SKM-1 treated with dmso at 0.1 percent for 144 hours (cell line): ENCODE results near the gene FAM47E.
"Not testable (repeated sequence)": the region's sequence is repeated elsewhere in the genome, so short reads cannot be mapped to it uniquely, and the experiment has no call there.

Experiments used
- DNase-seq: peaks from one replicate; lab custom pipeline; 2025; ENCODE audit not compliant: unreplicated experiment; lab: John Stamatoyannopoulos, UW

The FAM47E gene

DNA sequence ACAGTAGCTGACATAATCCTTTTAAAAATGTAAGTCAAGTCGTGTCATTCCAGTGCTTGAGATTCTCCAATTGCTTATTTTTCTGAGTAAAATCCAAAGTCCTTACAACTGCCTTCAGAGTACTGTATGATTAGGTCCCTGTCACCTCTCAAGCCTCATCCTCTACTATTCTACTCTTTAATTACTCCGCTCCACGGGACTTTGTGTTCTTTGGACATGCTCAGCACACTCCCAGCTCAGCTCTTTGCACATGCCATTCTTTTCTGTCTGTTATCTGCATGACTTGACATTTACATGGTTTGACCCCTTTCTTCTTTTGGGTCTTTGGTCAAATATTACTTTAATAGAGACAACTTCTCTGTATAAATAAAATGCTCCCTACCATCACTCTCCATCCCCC lies 15.1 kb downstream of the FAM47E start:
- DNase-seq = no peak

DNA sequence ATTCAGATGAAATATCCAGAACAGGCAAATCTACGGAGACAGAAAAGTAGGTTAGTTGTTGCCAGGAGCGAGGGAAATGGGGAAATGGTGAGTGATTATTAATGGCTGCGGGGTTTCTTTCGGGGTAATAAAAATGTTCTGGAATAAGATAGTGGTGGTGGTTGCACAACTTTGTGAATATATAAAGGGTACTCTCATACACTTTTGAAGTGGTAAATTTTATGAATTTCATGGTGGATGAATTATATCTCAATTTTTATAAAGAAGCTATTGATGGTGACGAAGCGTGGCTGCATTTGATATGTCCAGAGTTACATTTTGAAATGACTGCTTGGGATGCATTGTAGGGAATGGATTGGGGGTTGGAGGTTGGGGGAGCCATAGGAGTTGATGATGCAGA lies 16.3 kb downstream of the FAM47E start:
- DNase-seq = no peak

DNA sequence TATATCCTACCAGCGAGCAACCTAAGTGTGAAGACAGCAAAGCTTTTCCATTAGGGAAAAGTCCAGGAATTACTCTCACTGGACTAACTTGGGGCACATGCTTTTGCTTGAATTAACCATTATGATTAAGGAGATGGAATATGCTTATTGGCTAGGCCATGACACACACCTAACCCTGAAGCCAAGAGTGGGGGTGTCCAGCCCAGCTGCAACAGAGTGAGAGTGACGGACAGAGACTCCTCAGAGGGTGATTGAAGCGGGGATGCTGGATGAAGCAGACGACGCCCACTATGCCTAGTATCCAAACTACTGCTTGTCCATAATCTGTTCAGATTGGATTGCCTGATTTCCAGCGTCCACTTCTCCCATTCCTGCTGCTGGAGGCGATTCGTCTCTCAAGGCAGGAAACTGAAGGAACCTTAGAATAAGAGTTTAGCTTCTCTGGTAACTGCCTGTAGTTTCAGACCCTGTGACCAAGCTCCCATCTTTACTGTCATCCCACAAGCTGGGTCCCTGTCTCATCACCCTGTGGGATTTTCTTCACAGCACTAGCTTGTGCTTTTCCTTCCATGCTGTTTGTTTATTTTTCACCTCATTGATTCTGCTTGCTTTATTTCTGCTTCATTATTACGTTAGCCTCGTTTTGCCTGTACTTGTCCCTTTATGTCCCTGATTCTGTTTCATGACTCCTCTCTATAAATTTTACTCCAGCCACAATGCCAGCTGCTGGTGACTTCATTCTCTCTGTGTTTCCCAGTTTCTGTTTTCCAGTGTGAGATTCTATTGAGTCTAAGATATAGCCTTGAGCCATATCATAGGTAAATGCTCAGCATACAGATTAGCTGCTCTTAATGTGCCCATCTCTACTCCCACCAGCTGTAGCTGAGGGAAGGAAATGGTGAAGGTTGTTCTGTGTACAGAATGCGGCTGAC lies 19.0 kb downstream of the FAM47E start:
- DNase-seq = no peak

DNA sequence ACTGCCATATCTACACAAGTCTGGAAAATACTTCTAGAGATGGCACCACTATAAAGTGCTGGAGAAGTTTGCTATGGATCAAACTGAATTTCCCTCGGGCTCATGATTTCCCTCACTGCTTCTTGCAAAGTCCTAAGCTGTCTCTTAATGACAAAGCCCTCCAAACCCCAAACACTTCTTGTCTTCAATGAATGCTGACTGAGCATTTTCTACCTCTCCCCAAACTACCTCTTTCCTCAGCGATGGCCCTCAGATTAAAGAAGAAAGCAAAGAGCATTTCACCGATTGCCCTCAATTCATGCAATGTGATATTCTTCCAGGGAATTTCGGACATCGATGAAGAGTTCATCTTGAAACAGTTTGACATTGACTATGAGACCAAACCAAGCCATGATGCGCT lies 19.7 kb downstream of the FAM47E start:
- DNase-seq = no peak

DNA sequence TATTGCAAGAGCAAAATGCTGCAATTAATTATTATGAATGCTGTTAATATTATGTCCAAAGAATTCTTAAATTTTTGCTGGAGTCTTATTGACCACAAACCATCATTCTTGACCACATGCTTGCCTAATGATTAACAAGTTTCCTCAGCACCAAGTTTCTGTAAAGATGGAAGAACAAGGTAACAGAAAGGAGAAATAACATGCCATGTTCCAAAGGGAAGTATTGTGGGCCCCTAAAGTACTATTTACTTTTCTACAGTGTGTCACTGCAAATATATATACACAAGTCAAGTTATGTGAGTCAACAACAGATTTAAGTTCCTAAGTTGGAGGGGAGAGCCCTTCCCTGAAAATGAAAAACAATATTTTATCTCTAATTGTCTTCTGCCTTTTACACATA lies 20.6 kb downstream of the FAM47E start:
- DNase-seq = no peak

DNA sequence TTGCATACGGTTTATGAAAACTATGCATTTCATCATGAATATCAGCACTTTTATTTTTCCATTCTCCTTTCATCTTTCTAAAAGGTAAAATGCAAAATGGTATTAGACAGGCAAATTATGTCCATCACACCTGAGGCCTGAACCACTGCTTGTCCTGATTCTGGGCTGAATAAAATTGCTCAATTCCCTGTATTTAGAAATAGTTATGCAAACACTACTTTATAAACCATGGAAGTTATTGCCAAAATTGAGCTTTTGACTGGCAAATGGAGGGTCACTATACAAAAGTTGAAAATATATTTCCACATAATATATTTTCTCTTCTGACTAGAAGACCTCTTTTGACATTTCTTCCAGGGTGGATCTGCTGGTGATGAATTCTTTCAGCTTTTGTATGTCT lies 21.1 kb downstream of the FAM47E start:
- no peak for DNase-seq

DNA sequence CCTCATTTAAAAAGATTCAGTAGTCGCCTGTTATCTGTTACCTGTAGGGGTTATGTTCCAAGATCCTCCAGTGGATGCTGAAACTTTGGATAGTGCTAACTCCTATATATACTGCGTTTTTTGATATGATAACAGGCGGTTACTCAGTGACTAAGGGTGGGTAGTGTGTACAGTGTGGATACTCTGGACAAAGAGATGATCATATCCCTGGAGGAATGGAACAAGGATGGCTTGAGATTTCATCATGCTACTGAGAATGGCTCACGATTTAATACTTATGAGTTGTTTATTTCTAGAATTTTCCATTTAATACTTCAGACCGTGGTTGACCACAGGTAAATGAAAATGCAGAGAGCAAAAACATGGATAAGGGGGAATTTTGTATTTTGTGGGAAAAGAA lies 21.5 kb downstream of the FAM47E start:
- DNase-seq = no peak

DNA sequence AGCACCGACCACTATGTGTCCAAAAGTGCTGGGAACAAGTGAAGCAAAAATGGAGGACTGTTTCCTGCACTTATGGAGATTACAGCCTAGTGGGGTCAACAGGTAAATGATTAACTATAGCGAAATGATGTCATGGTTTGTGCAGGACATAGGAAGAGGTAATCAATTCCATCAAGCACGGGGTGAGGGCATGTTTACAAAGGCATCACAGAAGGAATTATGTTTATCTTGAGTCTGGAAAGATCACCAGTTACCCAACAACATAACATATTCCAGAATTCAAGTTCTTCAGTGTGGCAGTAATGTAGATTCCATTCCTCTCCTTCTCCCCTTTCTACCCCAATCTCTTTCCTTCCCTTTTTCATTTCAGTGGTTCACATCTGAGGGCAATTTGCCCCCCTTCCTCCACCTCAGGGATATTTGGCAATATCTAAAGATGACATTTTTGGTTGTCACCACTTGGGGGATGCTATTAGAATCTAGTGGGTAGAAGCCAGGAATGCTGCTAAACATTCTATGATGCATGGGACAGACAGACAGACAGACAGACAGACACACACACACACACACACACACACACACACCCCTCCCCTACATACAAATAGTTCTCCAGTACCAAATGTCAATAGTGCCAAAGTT lies 24.1 kb downstream of the FAM47E start:
- DNase-seq = peak; percentile 30

DNA sequence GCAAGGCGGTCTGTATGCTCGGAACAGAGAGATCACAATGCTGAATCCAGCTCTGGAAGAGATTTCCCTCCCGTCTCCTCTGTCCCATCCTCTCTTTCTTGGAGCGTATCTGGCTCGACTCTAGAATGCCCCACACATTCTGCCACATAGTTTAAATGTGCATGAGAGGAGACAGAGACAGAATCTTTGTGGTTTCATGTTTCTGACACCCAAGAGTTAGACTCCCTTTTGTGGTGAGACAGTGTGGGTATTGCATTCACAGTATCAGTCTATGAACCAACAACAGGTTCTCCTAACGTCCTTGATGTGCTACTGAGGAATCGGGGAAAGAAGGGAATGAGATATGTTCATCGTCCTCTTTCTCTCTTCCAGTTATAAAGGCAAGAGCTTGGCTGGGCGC lies 25.3 kb downstream of the FAM47E start:
- DNase-seq = peak; percentile 64

DNA sequence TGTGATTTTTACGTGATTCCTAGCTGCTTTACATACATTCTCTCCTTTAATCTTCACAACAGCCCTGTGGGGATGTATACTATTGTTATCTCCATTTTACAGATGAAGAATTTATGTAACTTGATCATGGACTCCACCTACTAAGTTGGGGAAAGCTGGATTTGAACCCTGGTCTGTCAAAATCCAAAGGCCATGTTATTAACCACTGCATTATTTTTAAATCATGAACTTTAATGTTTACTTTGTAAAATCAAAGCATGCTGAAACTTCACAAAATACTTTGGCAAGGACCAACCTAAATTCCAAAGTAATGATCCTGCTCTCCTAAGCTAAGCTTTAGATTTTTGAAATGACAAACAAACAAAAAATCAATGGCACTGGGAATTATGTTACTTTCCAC lies 26.1 kb downstream of the FAM47E start:
- DNase-seq = no peak

DNA sequence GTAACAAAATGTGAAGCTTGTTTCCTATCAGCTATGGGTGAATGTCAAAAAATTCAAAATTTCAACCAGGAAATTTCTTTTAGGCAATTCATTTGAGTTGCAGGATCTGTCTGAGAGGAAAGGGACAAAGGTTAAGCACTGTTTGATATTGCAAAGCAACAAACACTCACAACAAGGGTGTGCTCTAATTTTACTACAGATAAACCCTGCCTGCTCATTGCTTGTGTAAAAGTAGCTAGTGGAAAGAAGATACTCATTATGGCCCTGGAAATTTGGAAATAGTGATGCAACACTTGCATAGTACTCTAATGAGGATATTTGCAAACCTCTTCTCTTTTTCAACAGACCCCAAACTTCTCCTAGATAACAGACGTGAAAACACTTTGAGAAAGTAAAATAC lies 27.1 kb downstream of the FAM47E start:
- peak; percentile 50 for DNase-seq

DNA sequence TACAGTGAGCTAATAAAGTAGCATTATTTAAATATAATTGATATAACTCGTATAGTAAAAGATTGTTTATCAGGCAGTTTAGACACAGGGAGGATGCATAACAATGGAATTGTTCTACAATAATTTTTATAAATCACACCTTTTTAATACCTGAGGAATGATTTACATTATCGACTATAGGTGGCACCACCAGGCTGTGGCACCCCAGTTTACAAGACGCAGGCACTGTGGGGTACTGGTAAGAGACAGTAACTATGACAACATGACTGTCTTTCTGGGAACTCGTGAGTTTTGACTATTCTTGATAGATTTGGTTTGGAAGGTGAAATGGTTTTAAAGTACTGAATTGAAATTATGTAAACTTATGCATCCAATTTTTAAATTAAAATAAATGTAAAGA lies 27.9 kb downstream of the FAM47E start:
- no peak for DNase-seq

DNA sequence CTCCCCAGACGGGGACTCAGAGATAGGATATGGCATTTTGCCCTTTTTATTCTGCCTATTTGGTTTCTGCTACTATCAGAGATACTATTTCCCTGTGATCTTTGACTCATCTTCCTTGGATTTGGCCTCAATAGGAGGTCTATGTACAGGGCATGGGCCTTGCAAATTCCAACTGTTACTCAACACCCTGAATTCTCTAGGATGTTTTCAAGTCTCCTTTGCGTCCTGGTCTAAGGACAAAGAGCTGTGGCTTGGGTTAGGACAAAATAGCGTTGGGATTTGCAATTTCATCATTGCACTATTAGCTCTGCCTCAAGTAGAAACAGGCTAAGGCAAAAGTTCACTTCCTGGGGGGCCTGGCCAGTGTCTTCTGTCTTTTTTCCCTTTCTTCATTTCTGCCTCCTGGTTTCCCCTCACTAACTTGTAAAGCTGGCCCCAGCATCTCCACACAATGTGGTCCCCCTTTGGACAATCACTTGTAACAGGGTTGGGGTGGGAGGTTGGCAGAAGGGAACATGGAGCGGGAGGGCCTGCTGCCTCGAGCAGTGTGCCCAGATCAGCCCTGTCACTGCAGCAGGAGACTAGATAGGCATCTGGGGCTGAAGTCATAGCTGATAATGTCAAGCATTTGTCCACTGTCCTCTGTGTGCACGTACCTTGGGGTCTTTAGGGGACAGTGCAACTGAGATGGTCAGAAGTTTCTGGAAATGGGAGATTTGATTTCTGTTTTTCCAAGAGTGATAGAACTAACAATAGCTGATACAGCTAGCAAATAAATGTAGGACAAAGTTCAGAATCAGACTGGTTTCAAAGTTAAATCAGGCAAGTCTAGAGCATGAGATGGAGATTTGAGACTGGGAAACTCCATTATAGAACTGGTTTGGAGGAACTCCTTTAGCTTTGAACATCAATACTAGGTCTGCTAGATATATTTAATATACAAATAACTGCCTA lies 29.2 kb downstream of the FAM47E start:
- DNase-seq = no peak

DNA sequence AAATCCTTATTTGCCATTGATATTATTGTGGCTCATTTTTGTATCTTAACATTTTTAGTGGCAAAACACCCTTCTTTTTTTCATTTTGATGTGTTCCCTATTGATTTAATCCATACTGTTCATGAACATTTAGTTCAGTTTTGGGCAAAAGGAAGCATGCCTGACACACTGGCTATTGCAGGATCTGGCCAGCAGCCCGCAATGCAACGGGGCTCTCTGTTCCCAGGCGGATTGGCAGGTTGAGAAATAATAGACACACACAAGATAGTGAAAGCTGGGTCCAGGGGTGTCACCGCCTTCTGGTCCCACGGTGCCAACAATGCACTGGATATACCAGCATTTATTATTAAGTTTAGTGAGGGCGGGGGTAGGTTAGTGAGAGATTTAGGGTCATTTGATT lies 30.1 kb downstream of the FAM47E start:
- not testable (repeated sequence) for DNase-seq

DNA sequence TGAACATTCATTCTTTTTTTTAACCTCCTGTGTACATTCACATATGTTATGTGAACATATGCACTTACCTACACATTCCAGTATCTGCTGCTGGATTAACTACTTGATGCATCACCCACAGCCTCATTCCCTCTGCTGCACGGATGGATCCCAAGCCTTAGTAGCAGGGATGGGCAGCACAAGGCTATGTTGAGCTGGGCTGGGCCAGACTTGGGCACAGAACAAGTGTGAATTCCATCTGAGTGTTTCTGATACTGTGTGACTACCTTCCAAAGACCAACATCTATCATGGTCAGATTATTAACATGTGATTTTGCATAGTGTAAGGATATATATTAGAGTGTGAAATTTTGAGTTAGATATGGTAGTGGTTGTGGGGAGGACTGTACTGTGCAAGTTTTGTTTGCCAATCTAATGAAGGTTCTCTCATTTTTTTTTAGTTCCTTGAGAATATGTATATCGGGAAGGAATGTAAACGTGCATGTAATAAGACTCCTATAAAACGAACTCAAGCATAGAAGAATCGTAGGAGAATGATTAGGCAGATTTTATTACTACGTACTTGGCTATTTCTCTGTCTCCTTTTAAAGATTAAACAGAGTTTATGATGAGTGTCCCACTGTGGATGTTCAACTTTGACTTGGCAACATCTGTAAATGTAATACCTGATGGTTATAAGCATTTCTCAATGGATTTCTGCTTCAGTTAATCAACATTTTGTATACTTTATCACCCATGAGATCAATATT lies 31.6 kb downstream of the FAM47E start:
- DNase-seq = no peak

DNA sequence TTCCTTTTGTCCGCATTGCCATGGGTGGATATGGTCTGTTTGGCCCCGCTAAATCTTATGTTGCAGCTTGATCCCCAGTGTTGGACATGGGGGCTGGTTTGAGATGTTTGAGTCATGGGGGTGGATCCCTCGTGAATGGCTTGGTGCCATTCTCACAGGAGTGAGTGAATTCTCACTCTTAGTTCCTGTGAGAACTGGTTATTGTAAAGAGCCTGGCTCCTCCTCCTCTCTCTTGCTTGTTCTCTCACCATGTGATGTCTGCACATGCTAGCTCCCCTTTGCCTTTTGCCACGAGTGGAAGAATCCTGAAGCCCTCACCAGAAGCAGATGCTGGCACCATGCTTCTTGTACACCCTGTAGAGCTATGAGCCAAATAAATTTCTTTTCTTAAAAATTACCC lies 32.4 kb downstream of the FAM47E start:
- no peak for DNase-seq

DNA sequence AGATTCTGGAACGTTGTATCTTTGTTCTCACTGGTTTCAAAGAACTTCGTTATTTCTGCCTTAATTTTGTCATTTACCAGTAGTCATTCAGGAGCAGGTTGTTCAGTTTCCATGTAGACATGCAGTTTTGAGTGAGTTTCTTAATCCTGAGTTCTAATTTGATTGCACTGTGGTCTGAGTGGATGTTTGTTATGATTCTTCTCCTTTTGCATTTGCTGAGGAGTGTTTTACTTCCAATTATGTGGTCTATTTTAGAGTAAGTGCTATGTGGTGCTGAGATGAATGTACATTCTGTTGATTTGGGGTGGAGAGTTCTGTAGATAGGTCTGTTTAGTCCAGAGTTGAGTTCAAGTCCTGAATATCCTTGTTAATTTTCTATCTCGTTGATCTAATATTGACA lies 36.3 kb downstream of the FAM47E start:
- DNase-seq = not testable (repeated sequence)

DNA sequence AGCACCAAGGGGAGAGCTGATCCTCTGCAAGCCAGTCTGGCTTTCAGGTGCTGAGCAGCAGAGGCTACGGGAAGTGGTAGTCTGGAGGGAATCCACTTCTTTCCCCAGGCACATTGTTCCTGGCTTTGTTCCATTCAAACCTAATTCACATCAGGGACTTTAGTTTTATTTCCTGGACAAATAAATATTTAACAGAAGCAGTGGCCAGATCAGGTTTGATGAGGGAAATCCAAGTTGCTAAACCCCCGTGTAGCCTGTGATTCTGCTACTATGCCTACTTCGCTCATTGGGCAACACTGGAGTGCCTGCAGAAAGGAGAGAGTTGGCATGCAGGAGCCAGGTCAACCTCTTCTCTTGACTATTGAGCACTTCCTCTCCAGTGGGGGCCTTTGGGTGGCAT lies 41.2 kb downstream of the FAM47E start:
- DNase-seq = no peak

DNA sequence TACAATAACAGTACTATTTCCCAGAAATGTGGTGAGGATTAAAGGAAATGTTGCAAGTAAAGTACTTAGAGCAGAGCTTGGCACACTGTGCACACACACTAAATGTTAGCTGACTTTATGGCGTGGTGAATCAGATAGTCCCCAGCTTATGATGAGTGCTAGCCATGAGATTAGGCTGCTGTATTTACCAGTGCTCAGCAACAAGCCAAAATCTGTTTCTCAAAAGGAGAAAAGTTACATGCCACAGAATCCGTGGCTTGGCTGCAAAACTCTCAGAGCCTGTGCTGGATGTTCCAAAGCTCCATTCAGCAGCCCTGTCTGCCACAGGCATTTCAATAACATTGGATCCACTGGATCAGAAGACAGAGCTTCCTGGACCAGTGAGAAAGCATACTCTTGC lies 42.3 kb downstream of the FAM47E start:
- DNase-seq = no peak

DNA sequence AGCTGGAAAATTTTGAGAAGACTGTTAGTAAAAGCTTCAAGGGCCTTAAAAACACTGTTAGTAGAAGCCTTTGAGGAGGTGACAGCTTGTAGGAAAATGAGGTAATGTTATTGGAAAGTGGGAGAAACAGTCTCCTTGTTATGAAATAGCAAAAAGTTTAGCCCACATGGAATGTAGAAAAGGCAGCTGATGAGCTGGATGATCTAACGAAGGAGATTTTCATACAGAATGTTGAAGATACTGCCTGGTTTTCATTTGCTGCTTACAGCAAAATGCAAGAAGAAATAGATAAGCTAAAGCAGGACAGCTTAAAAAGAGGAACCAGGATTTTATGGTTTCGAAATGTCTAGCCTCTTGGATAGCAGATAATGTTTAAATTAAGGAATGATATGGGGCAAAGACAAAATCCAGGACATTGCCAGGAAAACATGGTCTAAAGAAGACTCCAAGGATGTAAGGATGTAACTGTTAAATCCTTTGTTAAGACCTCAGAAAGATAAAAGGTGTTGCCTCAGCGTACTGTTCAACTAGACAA lies 44.8 kb downstream of the FAM47E start:
- no peak for DNase-seq
